HG02852 (cell line): ENCODE results near the gene PDSS1.
"Not testable (repeated sequence)": the region's sequence is repeated elsewhere in the genome, so short reads cannot be mapped to it uniquely, and the experiment has no call there.

Source experiments
- ATAC-seq: cut with Tn5 transposase; IDR thresholded peaks from one replicate; pipeline ENCODE4 v1.9.1; 2021; ENCODE audit warnings: mild to moderate bottlenecking, moderate library complexity; ENCODE audit not compliant: unreplicated experiment

The PDSS1 gene, protein sequence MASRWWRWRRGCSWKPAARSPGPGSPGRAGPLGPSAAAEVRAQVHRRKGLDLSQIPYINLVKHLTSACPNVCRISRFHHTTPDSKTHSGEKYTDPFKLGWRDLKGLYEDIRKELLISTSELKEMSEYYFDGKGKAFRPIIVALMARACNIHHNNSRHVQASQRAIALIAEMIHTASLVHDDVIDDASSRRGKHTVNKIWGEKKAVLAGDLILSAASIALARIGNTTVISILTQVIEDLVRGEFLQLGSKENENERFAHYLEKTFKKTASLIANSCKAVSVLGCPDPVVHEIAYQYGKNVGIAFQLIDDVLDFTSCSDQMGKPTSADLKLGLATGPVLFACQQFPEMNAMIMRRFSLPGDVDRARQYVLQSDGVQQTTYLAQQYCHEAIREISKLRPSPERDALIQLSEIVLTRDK

DNA sequence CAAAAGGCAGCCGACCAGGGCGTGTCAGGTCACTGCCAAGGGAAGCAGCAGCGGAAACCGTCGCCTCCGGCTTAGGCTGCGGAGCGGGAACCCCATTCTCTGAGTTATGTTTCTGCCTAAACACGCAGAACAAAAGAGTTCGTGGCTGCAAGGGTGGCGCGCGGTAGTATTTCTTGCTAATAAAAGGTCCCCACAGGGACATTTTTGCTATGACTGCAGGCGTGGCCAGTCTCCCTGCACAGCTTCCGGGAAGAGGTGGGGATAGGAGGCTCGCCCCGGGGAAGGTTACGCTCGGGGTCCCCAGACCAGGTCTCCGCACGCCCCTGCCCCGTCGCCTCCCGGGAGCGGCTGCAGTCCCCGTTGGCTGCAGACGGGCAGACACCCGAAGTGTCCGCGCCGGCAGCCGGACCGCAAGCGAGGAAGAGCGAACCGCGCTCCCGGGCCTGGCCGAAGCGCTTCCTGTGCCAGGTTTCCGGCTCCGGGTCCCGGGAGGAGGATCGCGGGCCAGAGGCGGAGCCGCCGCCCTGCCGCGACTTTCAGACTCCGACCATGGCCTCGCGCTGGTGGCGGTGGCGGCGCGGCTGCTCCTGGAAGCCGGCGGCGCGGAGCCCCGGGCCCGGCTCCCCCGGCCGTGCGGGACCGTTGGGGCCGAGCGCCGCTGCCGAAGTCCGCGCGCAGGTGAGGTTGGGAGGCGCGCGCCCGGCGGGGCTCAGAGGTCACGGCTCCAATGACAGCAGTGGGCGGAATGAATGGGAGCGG, at the start of gene PDSS1:
TSS of gene PDSS1 (plus strand) at position 539 of the 759 bp plus-strand sequence. CDS start at position 550, 11 bp downstream.
- ATAC-seq: peak; percentile 82

DNA sequence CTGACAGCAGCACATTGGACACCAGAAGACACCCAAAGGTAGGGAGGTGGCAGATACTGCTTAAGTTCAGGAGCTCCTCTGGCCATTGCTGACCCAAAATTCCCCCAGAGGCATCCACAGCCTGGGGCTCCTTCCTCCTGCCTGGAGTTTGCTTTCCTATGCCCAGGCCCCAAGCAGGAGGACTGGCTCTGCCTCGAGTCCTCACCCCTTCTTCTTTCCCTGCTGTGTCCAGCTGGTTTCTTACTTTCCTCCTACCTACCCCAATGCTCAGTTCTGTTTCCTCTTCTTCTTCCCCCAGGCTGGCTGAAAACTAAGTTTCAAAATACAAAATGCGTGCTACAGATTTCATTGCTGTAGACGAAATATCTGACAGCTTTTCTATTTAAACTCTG, 49.3 kb upstream of the PDSS1 start:
- not testable (repeated sequence) for ATAC-seq

DNA sequence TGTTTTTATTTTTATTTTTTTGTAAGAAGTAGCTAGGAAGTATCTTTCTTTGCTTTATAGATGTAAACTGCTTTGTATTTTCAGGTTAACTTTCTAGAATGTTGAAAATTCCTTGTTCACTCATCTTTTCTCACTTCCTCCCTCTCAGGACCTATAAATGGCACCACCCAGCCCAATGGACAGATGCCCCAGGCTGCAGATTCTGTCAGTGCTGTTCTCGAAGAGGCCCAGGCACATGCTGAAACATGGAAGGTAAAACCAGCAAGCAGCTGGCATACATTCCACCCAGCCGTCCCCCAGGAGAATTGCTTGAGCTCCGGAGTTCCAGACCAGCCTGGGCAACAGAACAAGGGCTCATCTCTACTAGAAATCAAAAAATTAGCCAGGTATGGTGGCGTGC, 47.1 kb upstream of the PDSS1 start:
- ATAC-seq: no peak

DNA sequence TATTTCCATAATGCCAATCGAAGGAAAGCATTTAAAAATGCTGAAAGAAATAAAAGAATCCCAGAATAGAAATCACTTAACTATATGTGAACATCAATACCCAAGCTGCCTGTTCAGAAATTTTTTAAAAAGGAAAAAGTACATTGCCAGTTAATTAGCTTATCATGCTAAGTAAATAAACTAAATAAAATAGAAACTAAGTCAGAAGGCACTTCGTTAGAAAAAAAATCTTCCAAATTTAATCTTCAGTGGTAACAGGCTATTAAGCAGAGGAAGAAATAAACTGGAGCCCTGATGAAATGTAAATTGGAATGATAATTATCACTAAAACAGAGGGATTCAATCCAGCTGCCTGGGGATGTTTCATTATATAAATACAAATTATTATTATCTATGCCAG, 46.0 kb upstream of the PDSS1 start:
- not testable (repeated sequence) for ATAC-seq

DNA sequence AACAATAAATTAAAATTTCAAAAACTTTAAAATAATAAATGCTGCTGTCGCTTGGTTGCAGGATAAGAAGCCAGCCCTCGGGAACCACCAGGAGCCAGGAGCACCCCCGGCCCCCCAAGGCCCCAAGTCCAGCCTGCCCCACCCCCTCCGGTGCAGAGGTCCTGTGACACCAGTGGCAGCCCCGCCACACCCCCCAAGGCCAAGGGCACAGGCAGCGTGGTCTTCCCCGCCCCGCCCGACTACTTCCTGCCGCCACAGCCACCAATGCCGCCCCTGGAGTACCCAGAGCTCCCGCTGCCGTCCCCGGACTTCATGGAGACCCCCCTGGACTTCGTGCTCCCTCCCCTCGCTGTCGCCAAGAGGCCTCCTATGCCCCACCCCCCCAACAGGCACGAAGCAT, 44.5 kb upstream of the PDSS1 start:
- ATAC-seq: no peak

DNA sequence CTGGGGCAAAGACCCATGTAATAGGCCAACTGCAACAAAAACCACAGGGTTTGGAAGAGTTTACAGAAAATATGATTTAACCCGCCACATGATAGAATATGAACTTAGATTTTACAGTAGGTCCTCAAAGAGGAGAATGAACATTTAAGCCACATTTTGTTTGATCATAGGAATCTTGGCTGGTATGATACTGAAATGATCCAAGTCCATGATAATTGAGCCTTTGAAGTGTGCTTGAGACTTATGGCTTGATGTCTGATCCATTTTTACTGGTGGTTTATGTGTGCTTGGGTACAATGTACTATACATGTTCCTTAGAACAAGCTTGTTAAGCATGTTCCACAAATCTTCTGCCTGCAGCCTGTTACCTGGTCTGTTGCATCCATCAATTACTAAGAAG, 41.8 kb upstream of the PDSS1 start:
- no peak for ATAC-seq

DNA sequence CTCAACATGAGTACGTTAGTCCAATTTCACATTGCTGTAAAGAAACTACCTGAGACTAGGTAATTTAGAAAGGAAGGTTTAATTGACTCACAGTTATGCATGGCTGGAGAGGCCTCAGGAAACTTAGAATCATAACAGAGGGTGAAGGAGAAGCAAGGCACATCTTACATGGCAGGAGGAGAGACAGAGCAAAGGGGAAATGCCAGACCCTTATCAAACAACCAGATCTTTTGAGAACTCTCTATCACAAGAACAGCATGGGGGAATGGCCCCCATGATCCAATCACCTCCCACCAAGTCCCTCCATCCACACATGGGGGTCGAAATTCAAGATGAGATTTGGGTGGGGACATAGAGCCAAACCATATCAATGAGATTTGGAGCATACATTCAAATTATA, 34.6 kb upstream of the PDSS1 start:
- ATAC-seq: no peak

DNA sequence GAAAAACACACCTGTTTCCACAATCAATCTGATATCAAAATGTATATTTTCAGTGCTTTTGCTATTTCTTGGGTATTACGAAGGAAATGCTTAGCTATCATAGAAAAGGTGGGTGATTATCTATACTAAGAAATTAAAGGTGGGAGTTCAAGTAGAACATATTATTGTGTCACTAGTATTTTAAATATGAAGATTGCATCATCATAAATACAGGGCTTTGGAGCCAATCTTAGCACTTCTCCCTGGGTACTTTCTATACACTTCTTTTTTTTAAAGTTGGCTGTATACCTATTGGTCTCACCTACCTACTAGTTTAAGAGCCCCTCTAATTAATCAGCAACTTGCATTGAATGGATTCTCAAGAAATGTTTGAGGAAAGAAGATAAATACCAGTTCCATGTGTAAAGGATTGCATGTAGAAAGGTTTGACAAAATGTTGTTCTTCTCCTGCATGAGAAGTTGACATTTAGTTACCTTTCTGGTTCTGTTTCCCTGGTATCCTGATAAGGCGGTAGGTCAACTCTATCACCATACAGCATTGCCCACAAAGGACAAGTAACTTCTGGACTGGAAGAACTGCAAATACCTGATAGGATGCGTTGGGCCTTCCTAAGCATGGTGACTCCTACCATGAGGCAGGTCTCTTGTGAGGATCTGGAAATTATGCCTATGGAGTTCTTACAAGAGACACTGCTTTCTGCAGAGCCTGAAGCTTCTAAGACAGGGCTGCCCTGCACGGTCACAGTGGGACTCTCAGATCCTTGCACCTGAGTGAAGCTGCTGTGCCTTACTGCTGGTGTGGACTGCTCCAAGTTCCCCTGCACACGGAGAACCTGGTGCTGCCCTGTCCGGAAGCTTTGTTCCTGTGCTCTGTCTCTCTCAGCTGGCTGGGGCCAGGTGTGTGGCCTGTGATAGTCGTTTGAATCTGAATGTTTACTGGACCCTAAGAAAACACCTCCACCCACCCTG, 32.1 kb upstream of the PDSS1 start:
- ATAC-seq: no peak

DNA sequence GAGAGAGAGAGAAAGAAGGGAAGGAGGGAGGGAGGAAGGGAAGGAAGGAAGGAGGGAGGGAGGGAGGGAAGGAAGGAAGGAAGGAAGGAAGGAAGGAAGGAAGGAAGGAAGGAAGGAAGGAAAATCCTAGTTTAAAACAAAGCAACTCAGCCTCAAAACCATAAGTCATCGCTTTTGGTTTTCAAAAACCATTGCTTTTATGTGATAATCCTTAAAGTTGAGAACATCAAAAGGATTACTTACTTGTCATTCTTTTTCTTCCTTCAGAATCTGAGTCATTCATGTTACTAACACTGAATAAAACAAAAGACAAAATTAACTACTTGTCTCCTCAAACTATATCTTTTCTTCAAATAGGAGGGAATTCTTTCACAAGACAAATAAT, 21.6 kb upstream of the PDSS1 start:
- ATAC-seq: no peak

DNA sequence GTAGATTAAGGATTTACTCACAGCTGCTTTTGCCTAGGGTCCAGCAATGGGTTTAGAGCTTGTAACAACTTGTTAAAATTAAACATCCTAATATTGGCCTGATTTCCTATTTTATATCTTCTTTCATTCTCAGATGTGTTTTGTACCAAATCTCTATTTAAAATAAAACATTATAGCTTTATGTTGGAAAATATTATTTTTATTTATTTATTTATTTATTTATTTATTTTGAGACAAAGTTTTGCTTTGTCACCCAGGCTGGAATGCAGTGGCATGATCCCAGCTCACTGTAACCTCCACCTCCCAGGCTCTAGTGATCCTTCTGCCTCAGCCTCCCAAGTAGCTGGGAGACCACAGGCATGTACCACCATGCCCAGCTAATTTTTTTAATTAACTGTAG, 17.9 kb upstream of the PDSS1 start:
- no peak for ATAC-seq

DNA sequence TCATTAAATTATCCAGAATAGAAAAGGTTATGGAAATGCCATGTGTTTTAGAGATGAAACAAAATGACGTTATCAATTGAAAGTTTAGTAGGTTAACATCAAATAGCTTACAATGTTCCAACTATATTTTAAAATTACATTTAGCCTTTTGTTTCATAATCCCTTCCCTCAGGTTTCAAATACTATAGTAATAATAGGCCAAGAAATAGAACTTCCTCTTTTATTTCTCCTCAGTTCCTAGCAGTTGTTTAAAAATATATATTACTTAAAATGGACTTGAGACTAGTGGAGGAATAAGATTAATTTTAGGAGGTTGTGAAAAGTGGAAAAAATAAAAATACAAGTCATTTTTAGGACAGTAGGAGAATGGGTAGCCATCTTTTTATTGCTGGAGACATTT, 16.4 kb upstream of the PDSS1 start:
- no peak for ATAC-seq

DNA sequence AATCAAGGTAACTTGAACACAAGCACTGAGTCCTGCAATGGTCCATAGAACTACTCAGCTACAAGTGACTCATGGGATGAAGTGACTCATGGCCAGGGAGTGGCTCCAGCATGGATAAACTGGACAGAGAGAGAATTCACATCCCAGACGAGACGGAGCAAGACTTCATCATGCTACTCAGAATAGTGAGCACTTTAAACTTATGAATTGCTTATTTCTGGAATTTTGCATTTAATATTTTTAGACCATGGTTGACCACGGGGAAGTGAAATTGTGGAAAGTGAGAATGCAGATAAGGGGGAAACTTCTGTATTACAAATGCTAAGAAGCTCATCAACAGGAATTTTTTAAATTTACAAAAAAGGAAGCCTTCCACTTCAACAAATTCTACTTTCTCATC, 15.5 kb upstream of the PDSS1 start:
- ATAC-seq: not testable (repeated sequence)

DNA sequence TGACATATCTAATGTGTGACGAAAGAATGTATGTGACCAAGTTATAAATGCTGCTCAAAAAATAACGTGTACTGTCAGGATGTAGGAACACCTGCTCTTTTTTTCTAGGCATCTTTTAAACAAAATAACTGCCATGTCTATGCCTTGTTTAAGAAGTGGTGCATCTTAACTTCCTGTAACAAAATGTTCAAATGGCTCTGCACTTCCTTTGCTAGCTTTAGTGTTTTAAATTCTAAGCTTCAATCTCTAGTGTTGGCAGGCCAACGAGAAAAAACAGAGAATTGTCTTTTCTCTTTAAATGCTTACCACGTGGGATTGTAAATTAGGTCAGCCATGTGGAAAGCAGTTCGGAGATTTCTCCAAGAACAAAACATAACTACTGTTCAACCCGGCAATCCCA, 14.6 kb upstream of the PDSS1 start:
- ATAC-seq: no peak

DNA sequence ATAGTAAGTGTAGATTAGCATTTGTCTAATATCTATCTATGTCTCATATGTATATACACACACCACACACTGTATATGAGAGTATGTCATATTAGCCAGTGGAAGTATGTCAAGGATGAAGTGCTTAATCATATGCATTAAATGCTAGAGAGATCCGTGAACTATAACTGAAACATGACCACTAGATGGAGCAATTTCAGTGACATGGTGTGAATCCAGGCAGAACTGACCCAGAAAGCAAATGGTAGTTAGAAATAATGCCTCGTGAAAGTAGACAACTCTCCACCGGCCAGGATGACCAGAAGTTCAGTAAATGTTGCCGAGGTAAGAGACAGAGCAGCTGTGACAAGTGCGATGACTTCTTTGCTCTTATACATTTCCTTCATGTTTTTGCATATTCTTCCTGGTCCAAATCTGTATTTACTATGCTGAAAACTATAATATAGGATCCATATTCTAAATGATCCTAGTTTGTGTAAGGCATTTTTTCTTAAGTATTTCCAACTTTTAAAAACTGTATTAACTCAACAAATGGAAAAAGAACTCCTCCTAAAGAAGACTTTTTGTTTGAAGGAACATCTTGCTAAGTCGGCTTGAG, 12.7 kb upstream of the PDSS1 start:
- peak; percentile 92 for ATAC-seq

DNA sequence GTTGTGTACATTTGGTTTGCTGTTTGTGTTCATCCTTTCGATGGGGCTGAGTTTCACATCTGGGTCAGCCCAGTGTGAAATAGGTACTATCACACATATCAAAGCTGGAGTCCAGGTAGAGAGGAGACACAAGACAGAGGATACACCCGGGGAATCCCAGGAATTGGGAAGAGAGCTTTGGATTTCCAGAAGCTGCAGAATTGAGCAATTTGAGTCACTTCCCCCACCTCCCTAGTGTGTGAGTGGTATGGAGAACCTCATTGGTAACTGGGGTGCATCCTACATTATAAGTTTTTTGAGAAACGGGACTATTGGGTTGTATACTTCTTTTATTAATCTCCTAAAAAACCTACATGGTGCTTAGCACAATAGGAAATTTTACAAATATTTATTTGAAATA, 12.1 kb upstream of the PDSS1 start:
- no peak for ATAC-seq

DNA sequence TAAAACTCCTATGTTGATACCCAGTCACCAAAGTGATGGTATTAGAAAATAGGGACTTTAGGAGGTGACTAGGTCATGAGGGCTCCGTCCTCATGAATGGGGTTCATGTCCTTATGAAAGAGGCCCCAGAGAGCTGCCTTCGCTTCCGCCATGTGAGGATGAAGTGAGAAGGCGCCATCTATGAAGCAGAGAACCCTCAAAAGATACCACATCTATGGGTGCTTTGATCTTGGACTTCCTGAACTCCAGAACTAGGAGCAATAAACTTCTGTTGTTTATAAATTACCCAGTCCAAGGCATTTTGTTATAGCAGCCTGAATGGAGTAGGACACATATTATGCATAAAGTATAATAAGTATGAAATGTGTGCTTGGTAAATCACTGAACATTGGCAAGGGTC, 8.1 kb upstream of the PDSS1 start:
- no peak for ATAC-seq

DNA sequence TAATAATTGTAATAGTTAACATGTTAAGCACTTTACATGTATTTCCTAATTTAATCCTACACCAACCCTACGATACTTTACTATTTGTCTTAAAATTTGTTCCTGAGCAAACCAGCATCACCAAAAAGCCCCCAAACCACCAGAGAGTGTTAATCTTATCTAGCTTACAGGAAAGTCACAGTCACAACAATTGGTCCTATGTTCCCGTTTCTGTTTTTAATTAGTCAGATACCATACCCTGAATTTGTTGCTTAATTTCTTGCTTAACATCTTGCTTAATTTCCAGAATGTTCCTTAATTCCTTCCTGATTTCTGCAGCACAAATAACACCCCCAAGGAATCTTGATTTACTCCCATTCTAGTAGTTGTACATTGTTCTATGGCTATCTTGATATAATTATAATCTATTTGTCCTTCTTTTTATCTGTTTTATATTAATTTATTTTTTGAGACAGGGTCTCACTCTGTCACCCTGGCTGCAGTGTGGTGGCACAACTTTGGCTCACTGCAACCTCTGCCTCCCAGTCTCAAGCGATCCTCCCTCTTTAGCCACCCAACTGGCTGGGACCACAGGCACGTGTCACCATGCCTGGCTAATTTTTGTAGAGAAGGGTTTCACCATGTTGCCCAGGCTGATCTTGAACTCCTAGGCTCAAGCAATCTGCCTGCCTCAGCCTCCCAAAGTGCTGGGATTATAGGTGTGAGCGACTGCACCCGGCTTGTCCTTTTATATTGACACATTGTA, 6.6 kb upstream of the PDSS1 start:
- ATAC-seq: no peak

DNA sequence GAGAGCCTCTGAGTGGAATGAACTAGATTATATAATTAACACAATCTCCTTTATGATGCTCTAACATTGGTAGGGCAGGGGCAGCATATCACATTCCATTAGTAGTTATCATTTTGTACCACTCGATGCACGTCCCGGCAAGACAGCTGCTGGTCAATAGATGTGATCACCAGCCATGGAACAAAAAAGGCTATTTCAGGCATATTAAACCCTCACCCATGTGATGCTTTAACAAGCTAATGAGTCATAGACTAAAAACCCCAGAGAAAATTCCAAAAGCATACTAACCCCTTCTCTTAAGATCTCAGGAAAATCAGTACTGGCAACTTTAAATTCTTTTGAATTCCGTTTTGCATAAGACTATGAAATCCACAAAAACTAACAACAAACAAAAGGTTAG, 3.0 kb upstream of the PDSS1 start:
- not testable (repeated sequence) for ATAC-seq

DNA sequence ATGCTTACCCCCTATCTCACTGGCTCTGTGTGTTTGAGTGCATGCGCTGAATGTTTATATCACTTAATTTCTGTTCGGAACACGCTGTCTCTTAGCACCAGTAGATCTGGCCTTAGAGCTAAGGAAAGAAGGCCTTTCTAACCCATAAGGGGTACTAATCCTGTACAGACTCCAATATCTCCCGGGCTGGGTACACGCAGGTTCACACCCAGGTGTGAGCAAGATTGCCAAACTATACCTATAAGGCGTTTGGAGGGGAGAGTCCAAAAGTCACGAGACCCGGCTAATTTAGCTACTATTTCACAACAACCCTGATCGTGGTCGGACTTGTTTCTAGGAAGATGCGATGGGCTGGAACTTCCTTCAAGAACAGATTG, 727 bp upstream of the PDSS1 start:
- ATAC-seq: peak; percentile 9

DNA sequence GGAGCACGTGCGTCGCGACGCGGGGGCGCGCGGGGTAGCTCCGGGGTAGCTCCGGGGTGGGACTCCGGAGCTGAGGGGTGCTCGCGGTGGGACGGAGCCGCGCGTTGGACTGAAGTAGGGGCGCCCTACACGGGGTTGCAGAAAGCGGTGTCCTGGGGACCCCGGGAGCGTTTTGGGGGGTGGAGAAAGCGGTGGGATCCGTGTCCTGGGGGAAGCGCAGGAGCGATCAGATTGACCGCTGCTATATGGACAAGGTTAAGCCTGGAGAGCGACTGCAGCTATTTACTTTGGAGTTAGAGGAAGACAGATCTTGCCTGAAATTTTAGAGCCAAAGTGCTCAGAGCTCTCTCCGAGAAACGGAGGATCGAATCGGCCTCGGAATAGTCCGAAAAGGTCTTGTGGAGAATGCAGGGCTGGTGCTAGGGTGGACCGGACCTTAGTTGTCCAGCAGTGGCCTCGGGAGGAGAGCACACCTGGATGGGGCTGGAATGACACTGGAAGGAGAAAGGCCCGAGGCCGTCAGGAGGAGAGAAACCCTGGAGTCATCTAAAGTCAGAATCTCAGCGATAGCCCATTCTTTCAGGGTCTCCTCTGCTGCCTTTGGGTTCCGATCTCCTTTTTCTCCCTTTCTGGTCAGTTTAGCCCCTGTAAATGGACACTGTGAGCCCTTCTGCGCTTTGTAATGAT, 564 bp downstream of the PDSS1 start:
- ATAC-seq: no peak
